DND-41 (cell line): ENCODE results near the gene IFI27L2.

Source experiments
- EZH2 ChIP-seq: IDR thresholded peaks from 3 replicates; pipeline ENCODE4 v1.6.1; 2012; ENCODE audit warnings: borderline replicate concordance, low read depth, mild to moderate bottlenecking, moderate library complexity, low read length, inconsistent platforms; ENCODE audit not compliant: severe bottlenecking
- TF ChIP-seq, protein P1 (sequence below): IDR thresholded peaks from 2 replicates; pipeline ENCODE4 v1.5.1; 2012; ENCODE audit warnings: borderline replicate concordance, low read length, moderate library complexity, mild to moderate bottlenecking; ENCODE audit not compliant: poor library complexity, severe bottlenecking; ENCODE audit errors: extremely low read depth

DNA sequence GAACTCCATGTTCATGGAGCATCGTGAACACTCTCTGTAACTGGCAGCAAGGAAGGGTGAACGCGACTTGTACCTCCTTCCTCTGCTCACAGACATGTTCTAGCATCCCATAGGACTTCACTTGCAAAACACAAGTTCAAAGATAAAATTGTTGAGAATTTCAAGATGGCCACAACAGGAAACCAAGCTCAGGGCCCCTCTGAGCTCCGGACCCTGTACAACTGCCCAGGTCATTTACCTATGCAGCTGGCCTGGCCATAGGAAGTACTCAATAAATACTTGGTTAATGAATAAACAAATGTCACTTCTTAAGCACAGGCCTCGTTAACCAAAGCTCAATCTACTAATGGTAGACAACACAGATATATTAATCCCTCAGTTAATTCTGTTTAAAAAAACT is 33.1 kb upstream of the IFI27L2 start:
- no peak for TF ChIP-seq EZH2
- TF ChIP-seq, protein P1, sequence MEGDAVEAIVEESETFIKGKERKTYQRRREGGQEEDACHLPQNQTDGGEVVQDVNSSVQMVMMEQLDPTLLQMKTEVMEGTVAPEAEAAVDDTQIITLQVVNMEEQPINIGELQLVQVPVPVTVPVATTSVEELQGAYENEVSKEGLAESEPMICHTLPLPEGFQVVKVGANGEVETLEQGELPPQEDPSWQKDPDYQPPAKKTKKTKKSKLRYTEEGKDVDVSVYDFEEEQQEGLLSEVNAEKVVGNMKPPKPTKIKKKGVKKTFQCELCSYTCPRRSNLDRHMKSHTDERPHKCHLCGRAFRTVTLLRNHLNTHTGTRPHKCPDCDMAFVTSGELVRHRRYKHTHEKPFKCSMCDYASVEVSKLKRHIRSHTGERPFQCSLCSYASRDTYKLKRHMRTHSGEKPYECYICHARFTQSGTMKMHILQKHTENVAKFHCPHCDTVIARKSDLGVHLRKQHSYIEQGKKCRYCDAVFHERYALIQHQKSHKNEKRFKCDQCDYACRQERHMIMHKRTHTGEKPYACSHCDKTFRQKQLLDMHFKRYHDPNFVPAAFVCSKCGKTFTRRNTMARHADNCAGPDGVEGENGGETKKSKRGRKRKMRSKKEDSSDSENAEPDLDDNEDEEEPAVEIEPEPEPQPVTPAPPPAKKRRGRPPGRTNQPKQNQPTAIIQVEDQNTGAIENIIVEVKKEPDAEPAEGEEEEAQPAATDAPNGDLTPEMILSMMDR = no peak
